Endothelial cell of umbilical vein (primary cell): ENCODE measurements around the gene JAG2. TPM values are rescaled to one million over a fixed set of nuclear protein-coding genes. Genes with fewer than 3 reads are reported as not detected.

Experiments
- BruUV-seq: library from RNA; stranded (reverse); fragments of 400-500 nt; replicated peaks from 2 replicates; lab custom pipeline; 2021; lab: Mats Ljungman, UMichigan
- CTCF ChIA-PET: fragments of 300-600, 350-600 bp; sonication (Branson Sonifier 250); formaldehyde crosslinking; loops from one replicate; lab custom pipeline; 2021; ENCODE audit warnings: antibody characterized with exemption, inconsistent platforms; lab: Charles Lee
- POLR2A ChIA-PET: fragments of 300-600, 350-600 bp; sonication (Branson Sonifier 250); formaldehyde crosslinking; loops from one replicate; lab custom pipeline; 2021; ENCODE audit warnings: antibody characterized with exemption, inconsistent platforms; lab: Charles Lee
- DNase-seq: peaks from one replicate; pipeline ENCODE4 v3.0.0-alpha.2; 2011; ENCODE audit warnings: low read depth, low spot score
- FAIRE-seq: peaks from 2 replicates; lab custom pipeline; 2011; peaks lifted over from hg19 to GRCh38; lab: Jason Lieb, UNC
- H2AFZ ChIP-seq: 2 replicates; pipeline ENCODE4 v1.6.0; 2012; ENCODE audit warnings: low read depth, low read length, control low read depth, inconsistent platforms
- H3K27ac ChIP-seq: 2 replicates; pipeline ENCODE4 v1.5.1; 2011; ENCODE audit warnings: low read depth, mild to moderate bottlenecking, control low read depth, low read length, moderate library complexity; ENCODE audit not compliant: insufficient read depth
- H3K27me3 ChIP-seq, 2 experiments: 2 replicates each; pipeline versions ENCODE4 v1.6.0 to v1.6.1; 2011; ENCODE audit warnings: low read length in 2 of 2, mixed read lengths in 1 of 2; ENCODE audit not compliant: control insufficient read depth in 2 of 2, insufficient read depth in 2 of 2
- H3K36me3 ChIP-seq, 2 experiments: 2 replicates in 1 of 2; 3 replicates in 1 of 2; pipeline ENCODE4 v1.5.1; 2011; ENCODE audit warnings: low read length in 2 of 2, mild to moderate bottlenecking in 1 of 2, moderate library complexity in 1 of 2; ENCODE audit not compliant: control insufficient read depth in 2 of 2, insufficient read depth in 2 of 2; ENCODE audit errors: extremely low read depth in 1 of 2
- H3K4me1 ChIP-seq: 3 replicates; pipeline ENCODE4 v1.5.1; 2011; ENCODE audit warnings: mild to moderate bottlenecking, low read length; ENCODE audit not compliant: control insufficient read depth, insufficient read depth; ENCODE audit errors: extremely low read depth
- H3K4me2 ChIP-seq: 2 replicates; pipeline ENCODE4 v1.6.1; 2011; ENCODE audit warnings: low read length, control low read depth, mixed read lengths; ENCODE audit not compliant: insufficient read depth
- H3K4me3 ChIP-seq, 3 experiments: fragments of 200-600 bp in 1 of 3; sonication (generic), shearing (Covaris generic) in 1 of 3; replicated peaks in 1 of 3; 2 replicates each; pipeline ENCODE4 v1.5.1; 2011 to 2016; ENCODE audit warnings: control low read depth in 3 of 3, low read length in 3 of 3, mild to moderate bottlenecking in 2 of 3, inconsistent platforms in 1 of 3, low read depth in 1 of 3, moderate library complexity in 1 of 3; ENCODE audit not compliant: insufficient read depth in 1 of 3
- H3K79me2 ChIP-seq: 2 replicates; pipeline ENCODE4 v1.6.0; 2012; ENCODE audit warnings: low read length, inconsistent platforms; ENCODE audit not compliant: control insufficient read depth, insufficient read depth
- H3K9ac ChIP-seq: replicated peaks from 2 replicates; pipeline ENCODE3; 2011; ENCODE audit warnings: low read length, control low read depth; ENCODE audit not compliant: insufficient read depth; ENCODE audit errors: extremely low read depth
- H3K9me1 ChIP-seq: replicated peaks from 3 replicates; pipeline ENCODE4 v1.6.0; 2011; ENCODE audit warnings: mild to moderate bottlenecking, low read length; ENCODE audit not compliant: control insufficient read depth, insufficient read depth; ENCODE audit errors: extremely low read depth
- H3K9me3 ChIP-seq: replicated peaks from 2 replicates; pipeline ENCODE4 v1.5.1; 2012; ENCODE audit warnings: low read length, inconsistent platforms; ENCODE audit not compliant: control insufficient read depth, insufficient read depth
- H4K20me1 ChIP-seq: replicated peaks from 2 replicates; pipeline ENCODE3; 2011; ENCODE audit warnings: mild to moderate bottlenecking, low read length; ENCODE audit not compliant: control insufficient read depth, insufficient read depth; ENCODE audit errors: extremely low read depth
- CTCF ChIP-seq, 2 donors: IDR thresholded peaks; 1 replicate in 1 of 2; 2 replicates in 1 of 2; pipeline ENCODE4 v1.5.1; 2011; ENCODE audit warnings: low read length in 2 of 2, mild to moderate bottlenecking in 2 of 2, moderate library complexity in 2 of 2, control low read depth in 1 of 2, inconsistent platforms in 1 of 2, low read depth in 1 of 2; ENCODE audit not compliant: insufficient read depth in 1 of 2; ENCODE audit errors: extremely low read depth in 1 of 2
- EZH2 ChIP-seq: IDR thresholded peaks from 2 replicates; pipeline ENCODE4 v1.6.1; 2012; ENCODE audit warnings: borderline replicate concordance, low read depth, mild to moderate bottlenecking, moderate library complexity, low read length, inconsistent platforms; ENCODE audit not compliant: severe bottlenecking
- FOS ChIP-seq: IDR thresholded peaks from 2 replicates; pipeline ENCODE4 v1.6.1; 2011; ENCODE audit warnings: mild to moderate bottlenecking, low read length, moderate library complexity, borderline replicate concordance; ENCODE audit not compliant: insufficient read depth
- GATA2 ChIP-seq: IDR thresholded peaks from 2 replicates; pipeline ENCODE4 v1.7.0; 2011; ENCODE audit warnings: low read depth, mild to moderate bottlenecking, moderate library complexity, mixed read lengths, low read length; ENCODE audit not compliant: insufficient read length, insufficient read depth
- JUN ChIP-seq: IDR thresholded peaks from 2 replicates; pipeline ENCODE4 v1.6.1; 2011; ENCODE audit warnings: borderline replicate concordance, low read depth; ENCODE audit not compliant: insufficient read length, insufficient read depth
- MAX ChIP-seq: IDR thresholded peaks from 2 replicates; pipeline ENCODE4 v1.6.1; 2011; ENCODE audit not compliant: insufficient read depth, insufficient read length
- MYC ChIP-seq: IDR thresholded peaks from one replicate; pipeline ENCODE4 v1.6.1; 2011; ENCODE audit warnings: mild to moderate bottlenecking, low read depth, low read length
- POLR2A ChIP-seq: IDR thresholded peaks from 2 replicates; pipeline ENCODE4 v1.6.1; 2012; ENCODE audit warnings: low read depth, mild to moderate bottlenecking, control low read depth, low read length
- POLR2AphosphoS5 ChIP-seq: IDR thresholded peaks from 2 replicates; pipeline ENCODE4 v1.6.1; 2012; ENCODE audit warnings: low read depth, mild to moderate bottlenecking, control low read depth, low read length, moderate library complexity; ENCODE audit not compliant: insufficient read depth
- dilution Hi-C: fragments of 300-500 bp; cut with MboI; formaldehyde crosslinking; loops from one replicate; pipeline ENCODE4 v1.15.0; 2019; ENCODE audit warnings: low sequenced_read_pairs; ENCODE audit not compliant: extremely low pct_ligation_motif_present
- intact Hi-C: fragments of 100-400 bp; cut with micrococcal nuclease; formaldehyde crosslinking; loops from one replicate; pipeline ENCODE4 v1.10.0; 2022
- polyA plus RNA-seq, 4 experiments: library from polyadenylated mRNA; depleted of rRNA in 3 of 4; stranded (reverse) in 3 of 4; unstranded in 1 of 4; fragments of >200 nt; gene quantifications; 2 replicates each; pipeline versions ENCODE4 v1.2.1 to v1.2.3, GENCODE V29; 2011 to 2012; ENCODE audit warnings: missing spikeins in 1 of 4
- total RNA-seq: library from RNA; stranded (reverse); gene quantifications from 2 replicates; pipeline ENCODE4 v1.2.3, GENCODE V29; 2021

JAG2 gene
- total and polyA plus RNA-seq, 2 donors (not counting 3 experiments of a cell fraction or from before 2014, with no cell fraction given), result 105 to 128 TPM

- Histone ChIP-seq H3K27me3 (no peaks in the 10 kb centered on the region), H3K4me2 (no peak overlapping the region), H3K36me3 (peaks cover 0 to 3% of the 10 kb centered on the region in 2 experiments), H3K4me1 (peaks cover 30% of the 10 kb centered on the region), H4K20me1 (no peaks in the 10 kb centered on the region), H3K9me3 (no peaks in the 10 kb centered on the region), H3K27ac (no peak overlapping the region), H3K79me2 (peaks cover 68% of the 10 kb centered on the region), H3K4me3 (no peak overlapping the region), H2AFZ (no peak overlapping the region), H3K9me1 (no peaks in the 10 kb centered on the region), H3K9ac (no peak overlapping the region)
- ChIA-PET POLR2A (no interaction called here), CTCF (interaction anchor here (0.6 to 2.7 kb wide), 5 partner anchors 14 to 112 kb away, joined by 3 to 15 read pairs (median 3); no protein-coding TSS in a partner anchor)
- BruUV-seq, result no TSS peak
- TF ChIP-seq JUN, result no peak
- TF ChIP-seq POLR2AphosphoS5, result no peak
- no peak for TF ChIP-seq POLR2A
- no peak for TF ChIP-seq EZH2
- TF ChIP-seq MYC, result no peak
- TF ChIP-seq FOS, result no peak
- no peak for TF ChIP-seq GATA2
- TF ChIP-seq CTCF (IDR thresholded peaks at IDR 0.05; ENCODE audit: extremely low read depth in 1 of 2, insufficient read depth in 1 of 2, low read depth in 1 of 2, low read length in 2 of 2), result no peak
- no peak for TF ChIP-seq MAX
- FAIRE-seq, result no peak
- no peak for DNase-seq
- dilution Hi-C loops (no loop called here), intact Hi-C loops (loop anchor here (5.0 to 10.0 kb wide), 2 partner anchors 79 to 194 kb away; partner anchors contain the start of gene BTBD6)
These were observed 2.7 kb downstream of the JAG2 start for GRCh38 chr14:105165761-105166485.
